K562 (cell line): Measurements from ENCODE around the gene SMG5. TPM values are rescaled to one million over a fixed set of nuclear protein-coding genes. Genes with fewer than 3 reads are reported as not detected.

ENCODE experiments used
- ARID2 ChIP-seq: fragments of 450-650 bp; IDR thresholded peaks from 2 replicates; pipeline ENCODE4 v1.6.1; 2017; ENCODE audit warnings: antibody characterized with exemption, mild to moderate bottlenecking
- BRD9 ChIP-seq: fragments of 450-650 bp; IDR thresholded peaks from 2 replicates; pipeline ENCODE4 v1.6.1; 2018; ENCODE audit warnings: low read depth; ENCODE audit not compliant: partially characterized antibody
- CHD4 ChIP-seq: fragments of 200-600 bp; sonication (generic); IDR thresholded peaks from 3 replicates; pipeline ENCODE4 v1.6.1; 2012; ENCODE audit warnings: low read depth, mild to moderate bottlenecking, mixed read lengths, low read length, inconsistent platforms; ENCODE audit not compliant: insufficient read depth, insufficient replicate concordance, poor library complexity, severe bottlenecking
- CREB3L1 ChIP-seq: fragments of 450-650 bp; IDR thresholded peaks from 2 replicates; pipeline ENCODE4 v1.6.1; 2014; ENCODE audit warnings: low read depth, mild to moderate bottlenecking, moderate library complexity, borderline replicate concordance
- DMBX1 ChIP-seq: fragments of 250-450 bp; sonication (Bioruptor Pico); IDR thresholded peaks from 2 replicates; pipeline ENCODE4 v1.8.0; 2022; ENCODE audit warnings: inconsistent platforms, mild to moderate bottlenecking, moderate library complexity, borderline replicate concordance
- DPF2 ChIP-seq: fragments of 450-650 bp; IDR thresholded peaks from 2 replicates; pipeline ENCODE4 v1.6.1; 2016
- ETV6 ChIP-seq, 3 experiments: fragments of 150-350 bp in 1 of 3; sonication (generic) in 1 of 3; formaldehyde crosslinking in 1 of 3; IDR thresholded peaks; 2 replicates each; pipeline versions ENCODE4 v1.6.1 to v1.8.0; 2014 to 2022; ENCODE audit warnings: borderline replicate concordance in 2 of 3, low read depth in 2 of 3, antibody characterized with exemption in 1 of 3, low read length in 1 of 3, mild to moderate bottlenecking in 1 of 3, missing genetic modification reagents in 1 of 3
- ILK ChIP-seq: fragments of 450-650 bp; IDR thresholded peaks from 2 replicates; pipeline ENCODE4 v1.6.1; 2016; ENCODE audit warnings: missing genetic modification characterization, low read depth, mild to moderate bottlenecking, missing compliant biosample characterization, moderate library complexity, borderline replicate concordance
- KLF10 ChIP-seq: fragments of 250-450 bp; sonication (Bioruptor Pico); IDR thresholded peaks from 2 replicates; pipeline ENCODE4 v1.6.1; 2021; ENCODE audit warnings: matching md5 sums
- MCM2 ChIP-seq: fragments of 450-650 bp; IDR thresholded peaks from 2 replicates; pipeline ENCODE4 v1.6.1; 2017; ENCODE audit warnings: low read depth, mild to moderate bottlenecking
- NEUROD1 ChIP-seq: fragments of 150-350 bp; IDR thresholded peaks from 2 replicates; pipeline ENCODE4 v1.6.1; 2014; ENCODE audit warnings: borderline replicate concordance, low read length, low read depth; ENCODE audit not compliant: partially characterized antibody
- NFYB ChIP-seq: IDR thresholded peaks from 2 replicates; pipeline ENCODE4 v1.6.1; 2011; ENCODE audit warnings: mild to moderate bottlenecking, moderate library complexity; ENCODE audit not compliant: insufficient read length; ENCODE audit errors: extremely low read depth
- PCBP1 ChIP-seq: fragments of 200-400 bp; formaldehyde crosslinking; IDR thresholded peaks from 2 replicates; pipeline ENCODE4 v1.6.1; 2018; ENCODE audit warnings: mild to moderate bottlenecking, low read depth, low read length; ENCODE audit not compliant: poor library complexity, severe bottlenecking
- SIN3A ChIP-seq, 2 experiments: fragments of 150-350 bp in 1 of 2; IDR thresholded peaks; 2 replicates each; pipeline ENCODE4 v1.6.1; 2011 to 2016; ENCODE audit warnings: borderline replicate concordance in 2 of 2, low read depth in 2 of 2, low read length in 2 of 2, mild to moderate bottlenecking in 2 of 2, moderate library complexity in 2 of 2; ENCODE audit not compliant: control insufficient read depth in 1 of 2
- SMARCC2 ChIP-seq: fragments of 450-650 bp; IDR thresholded peaks from 2 replicates; pipeline ENCODE4 v1.6.1; 2017; ENCODE audit warnings: antibody characterized with exemption, moderate library complexity, mild to moderate bottlenecking, low read depth
- SRSF1 ChIP-seq: fragments of 200-400 bp; formaldehyde crosslinking; IDR thresholded peaks from 2 replicates; pipeline ENCODE4 v1.6.1; 2017; ENCODE audit warnings: mild to moderate bottlenecking, low read depth, low read length, moderate library complexity
- ZNF23 ChIP-seq: fragments of 250-450 bp; sonication (Bioruptor Pico); IDR thresholded peaks from 2 replicates; pipeline ENCODE4 v1.4.0; 2020; ENCODE audit warnings: mild to moderate bottlenecking
- polyA plus RNA-seq, 8 experiments: library from polyadenylated mRNA; depleted of rRNA in 4 of 8; stranded (reverse) in 5 of 8; unstranded in 3 of 8; fragments of >200 nt; fragmentation: Nextera tagmentation in 2 of 8; fragmentation: Illumina TruSeq in 1 of 8; extraction: Ambion mirVana in 2 of 8; extraction: Trizol in 1 of 8; gene quantifications; 2 replicates each; pipeline versions ENCODE4 v1.2.1 to v1.2.3, GENCODE V29; 2011 to 2014; ENCODE audit warnings: inconsistent platforms in 1 of 8, missing spikeins in 1 of 8
- total RNA-seq, 7 experiments: library from RNA; depleted of rRNA in 6 of 7; stranded (reverse); fragments of >200 nt in 6 of 7; fragmentation: Illumina TruSeq in 2 of 7; extraction: Trizol in 2 of 7; gene quantifications; 2 replicates each; pipeline versions ENCODE4 v1.2.1 to v1.2.3, GENCODE V29; 2011 to 2021; ENCODE audit warnings: low replicate concordance in 1 of 7
- TF ChIP-seq, protein P1 (sequence below): IDR thresholded peaks from 2 replicates; pipeline ENCODE4 v1.6.1; 2012; ENCODE audit warnings: low read depth, low read length, improper control_type of control experiment, borderline replicate concordance
- TF ChIP-seq, protein P2 (sequence below): IDR thresholded peaks from 2 replicates; pipeline ENCODE4 v1.6.1; 2014; ENCODE audit warnings: antibody characterized with exemption
- TF ChIP-seq, protein P3 (sequence below): fragments of 250-450 bp; sonication (Bioruptor Pico); IDR thresholded peaks from 2 replicates; pipeline ENCODE4 v1.5.0; 2020; ENCODE audit warnings: mild to moderate bottlenecking, borderline replicate concordance

SMG5 gene
- total and polyA plus RNA-seq, 9 of the 15 experiments (the other 6 are each of a cell fraction or from before 2014, with no cell fraction given), result 1.4 to 85.9 (median 53.0) TPM

GRCh38 chr1:156282479-156283222 lies at the start of gene SMG5 (continued):
- TF ChIP-seq ZNF23, result no peak
- TF ChIP-seq, protein P1, sequence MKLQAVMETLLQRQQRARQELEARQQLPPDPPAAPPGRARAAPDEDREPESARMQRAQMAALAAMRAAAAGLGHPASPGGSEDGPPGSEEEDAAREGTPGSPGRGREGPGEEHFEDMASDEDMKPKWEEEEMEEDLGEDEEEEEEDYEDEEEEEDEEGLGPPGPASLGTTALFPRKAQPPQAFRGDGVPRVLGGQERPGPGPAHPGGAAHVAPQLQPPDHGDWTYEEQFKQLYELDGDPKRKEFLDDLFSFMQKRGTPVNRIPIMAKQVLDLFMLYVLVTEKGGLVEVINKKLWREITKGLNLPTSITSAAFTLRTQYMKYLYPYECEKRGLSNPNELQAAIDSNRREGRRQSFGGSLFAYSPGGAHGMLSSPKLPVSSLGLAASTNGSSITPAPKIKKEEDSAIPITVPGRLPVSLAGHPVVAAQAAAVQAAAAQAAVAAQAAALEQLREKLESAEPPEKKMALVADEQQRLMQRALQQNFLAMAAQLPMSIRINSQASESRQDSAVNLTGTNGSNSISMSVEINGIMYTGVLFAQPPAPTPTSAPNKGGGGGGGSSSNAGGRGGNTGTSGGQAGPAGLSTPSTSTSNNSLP, result no peak
- TF ChIP-seq SMARCC2, result no peak
- TF ChIP-seq BRD9, result no peak
- TF ChIP-seq, protein P2, sequence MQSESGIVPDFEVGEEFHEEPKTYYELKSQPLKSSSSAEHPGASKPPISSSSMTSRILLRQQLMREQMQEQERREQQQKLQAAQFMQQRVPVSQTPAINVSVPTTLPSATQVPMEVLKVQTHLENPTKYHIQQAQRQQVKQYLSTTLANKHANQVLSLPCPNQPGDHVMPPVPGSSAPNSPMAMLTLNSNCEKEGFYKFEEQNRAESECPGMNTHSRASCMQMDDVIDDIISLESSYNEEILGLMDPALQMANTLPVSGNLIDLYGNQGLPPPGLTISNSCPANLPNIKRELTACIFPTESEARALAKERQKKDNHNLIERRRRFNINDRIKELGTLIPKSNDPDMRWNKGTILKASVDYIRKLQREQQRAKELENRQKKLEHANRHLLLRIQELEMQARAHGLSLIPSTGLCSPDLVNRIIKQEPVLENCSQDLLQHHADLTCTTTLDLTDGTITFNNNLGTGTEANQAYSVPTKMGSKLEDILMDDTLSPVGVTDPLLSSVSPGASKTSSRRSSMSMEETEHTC, result no peak
- peak; percentile 96 for TF ChIP-seq CREB3L1
- TF ChIP-seq KLF10, result no peak
- no peak for TF ChIP-seq ETV6 (IDR thresholded peaks at IDR 0.05; ENCODE audit: borderline replicate concordance in 1 of 2, low read depth in 2 of 2, low read length in 1 of 2)
- TF ChIP-seq ETV6 (CRISPR knock-in tag; IDR thresholded peaks at IDR 0.05; ENCODE audit: borderline replicate concordance), result no peak
- no peak for TF ChIP-seq ARID2
- TF ChIP-seq ILK (tag), result no peak
- peak; percentile 74 to 78; a peak in 2 of 4 replicates for TF ChIP-seq SIN3A (IDR thresholded peaks at IDR 0.05; ENCODE audit: borderline replicate concordance in 2 of 2, control insufficient read depth in 1 of 2, low read depth in 2 of 2, low read length in 2 of 2)
- TF ChIP-seq MCM2, result no peak
- TF ChIP-seq DPF2, result no peak
- TF ChIP-seq SRSF1, result no peak
- TF ChIP-seq NFYB, result no peak
- no peak for TF ChIP-seq DMBX1 (CRISPR knock-in tag)
- TF ChIP-seq NEUROD1, result peak; percentile 88
- TF ChIP-seq CHD4, result no peak
- TF ChIP-seq, protein P3, sequence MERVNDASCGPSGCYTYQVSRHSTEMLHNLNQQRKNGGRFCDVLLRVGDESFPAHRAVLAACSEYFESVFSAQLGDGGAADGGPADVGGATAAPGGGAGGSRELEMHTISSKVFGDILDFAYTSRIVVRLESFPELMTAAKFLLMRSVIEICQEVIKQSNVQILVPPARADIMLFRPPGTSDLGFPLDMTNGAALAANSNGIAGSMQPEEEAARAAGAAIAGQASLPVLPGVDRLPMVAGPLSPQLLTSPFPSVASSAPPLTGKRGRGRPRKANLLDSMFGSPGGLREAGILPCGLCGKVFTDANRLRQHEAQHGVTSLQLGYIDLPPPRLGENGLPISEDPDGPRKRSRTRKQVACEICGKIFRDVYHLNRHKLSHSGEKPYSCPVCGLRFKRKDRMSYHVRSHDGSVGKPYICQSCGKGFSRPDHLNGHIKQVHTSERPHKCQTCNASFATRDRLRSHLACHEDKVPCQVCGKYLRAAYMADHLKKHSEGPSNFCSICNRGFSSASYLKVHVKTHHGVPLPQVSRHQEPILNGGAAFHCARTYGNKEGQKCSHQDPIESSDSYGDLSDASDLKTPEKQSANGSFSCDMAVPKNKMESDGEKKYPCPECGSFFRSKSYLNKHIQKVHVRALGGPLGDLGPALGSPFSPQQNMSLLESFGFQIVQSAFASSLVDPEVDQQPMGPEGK (CRISPR knock-in tag), result no peak
- no peak for TF ChIP-seq PCBP1
